Spleen (tissue), 11 donors: ENCODE data around the gene TMEM267. TPM values are rescaled to one million over a fixed set of nuclear protein-coding genes. Genes with fewer than 3 reads are reported as not detected.
"Not testable (repeated sequence)": the region's sequence is repeated elsewhere in the genome, so short reads cannot be mapped to it uniquely, and the experiment has no call there.

Source experiments
- DNase-seq: peaks from one replicate; pipeline ENCODE4 v3.0.0-alpha.2; 2020
- H3K27ac ChIP-seq, 8 donors: fragments of 200-600 bp; sonication (generic) in 7 of 8; 1 replicate in 4 of 8; 2 replicates in 4 of 8; pipeline versions ENCODE4 v1.5.0 to v1.8.0; 2016 to 2021; ENCODE audit warnings: inconsistent platforms in 4 of 8, mild to moderate bottlenecking in 4 of 8, moderate library complexity in 1 of 8
- H3K27me3 ChIP-seq, 7 donors: fragments of 200-600 bp; sonication (generic) in 6 of 7; replicated peaks in 1 of 7; 1 replicate in 4 of 7; 2 replicates in 3 of 7; pipeline versions ENCODE4 v1.5.0 to v1.8.0; 2016 to 2021; ENCODE audit warnings: inconsistent platforms in 3 of 7, mild to moderate bottlenecking in 1 of 7
- H3K36me3 ChIP-seq, 6 donors: fragments of 200-600 bp; sonication (generic) in 5 of 6; 1 replicate in 4 of 6; 2 replicates in 2 of 6; pipeline versions ENCODE4 v1.5.0 to v1.8.0; 2016 to 2021; ENCODE audit warnings: inconsistent platforms in 2 of 6
- H3K4me1 ChIP-seq, 6 donors: fragments of 200-600 bp; sonication (generic) in 5 of 6; 1 replicate in 3 of 6; 2 replicates in 3 of 6; pipeline versions ENCODE4 v1.5.0 to v1.8.0; 2016 to 2021; ENCODE audit warnings: inconsistent platforms in 3 of 6
- H3K4me3 ChIP-seq, 8 donors: fragments of 200-600 bp; sonication (generic) in 7 of 8; 1 replicate in 4 of 8; 2 replicates in 4 of 8; pipeline versions ENCODE4 v1.5.0 to v1.8.0; 2016 to 2021; ENCODE audit warnings: inconsistent platforms in 4 of 8, mild to moderate bottlenecking in 4 of 8, moderate library complexity in 2 of 8
- H3K9me3 ChIP-seq, 8 donors: fragments of 200-600 bp; sonication (generic) in 7 of 8; 1 replicate in 4 of 8; 2 replicates in 4 of 8; pipeline versions ENCODE4 v1.5.0 to v1.8.0; 2016 to 2021; ENCODE audit warnings: inconsistent platforms in 4 of 8
- POLR2A ChIP-seq, 3 donors: fragments of 450-650 bp; IDR thresholded peaks; one replicate each; pipeline ENCODE4 v1.5.1; 2017; ENCODE audit warnings: antibody characterized with exemption in 3 of 3, mild to moderate bottlenecking in 1 of 3
- POLR2AphosphoS5 ChIP-seq, 3 donors: sonication (generic); formaldehyde crosslinking; IDR thresholded peaks; one replicate each; pipeline ENCODE4 v1.5.1; 2017; ENCODE audit warnings: antibody characterized with exemption in 3 of 3
- WGBS, 5 donors: extraction: QIAGEN DNeasy Blood & Tissue Kit in 3 of 5; methylation state at CpG; one replicate each; pipeline versions ENCODE4 v1.1.5 to v1.1.7; 2013 to 2018; 5-methylcytosine and 5-hydroxymethylcytosine counted together
- intact Hi-C: fragments of 100-400 bp; cut with DNase I; formaldehyde crosslinking; loops from one replicate; pipeline ENCODE4 v1.15.0; 2023; ENCODE audit warnings: low total_unique reads
- polyA plus RNA-seq, 3 donors: library from polyadenylated mRNA; stranded (reverse); fragments of 200-250 nt; gene quantifications; one replicate each; pipeline ENCODE4 v1.2.1, GENCODE V29; 2013
- total RNA-seq, 7 donors: library from RNA; depleted of rRNA in 3 of 7; stranded (reverse); fragments of >200 nt in 3 of 7; fragmentation: NEBNext Ultra II Directional in 4 of 7; extraction: Animal tissue kit (Norgen Biotek cat#: 25700) in 4 of 7; gene quantifications; one replicate each; pipeline versions ENCODE4 v1.1.0 to v1.2.1, GENCODE V29; 2016 to 2021
- TF ChIP-seq, protein P1 (sequence below), 11 experiments: fragments of 200-600 bp in 7 of 11; fragments of 450-650 bp in 4 of 11; sonication (generic) in 4 of 11; IDR thresholded peaks in 8 of 11; conservative IDR thresholded peaks in 3 of 11; 1 replicate in 7 of 11; 2 replicates in 4 of 11; pipeline versions ENCODE4 v1.4.0 to v1.8.0; 2016 to 2021; ENCODE audit warnings: antibody characterized with exemption in 11 of 11, inconsistent platforms in 4 of 11, mild to moderate bottlenecking in 1 of 11
- donor health status: healthy with polysubstance abuse.
- donor health status: DM: no; HTN: no; CAD: no; lungs with moderate emphysema.
- donor health status: DM: no; HTN: no; CAD: no.
- donor health status: Bipolar disorder and iron deficiency.
- donor health status: healthy.
- donor health status: DM: no; HTN: no; CAD: no.
- donor health status: DM: yes; HTN: yes; CAD: no.

Gene TMEM267
- total and polyA plus RNA-seq, 10 donors = 9.2 to 18.0 (median 11.2) TPM

DNA sequence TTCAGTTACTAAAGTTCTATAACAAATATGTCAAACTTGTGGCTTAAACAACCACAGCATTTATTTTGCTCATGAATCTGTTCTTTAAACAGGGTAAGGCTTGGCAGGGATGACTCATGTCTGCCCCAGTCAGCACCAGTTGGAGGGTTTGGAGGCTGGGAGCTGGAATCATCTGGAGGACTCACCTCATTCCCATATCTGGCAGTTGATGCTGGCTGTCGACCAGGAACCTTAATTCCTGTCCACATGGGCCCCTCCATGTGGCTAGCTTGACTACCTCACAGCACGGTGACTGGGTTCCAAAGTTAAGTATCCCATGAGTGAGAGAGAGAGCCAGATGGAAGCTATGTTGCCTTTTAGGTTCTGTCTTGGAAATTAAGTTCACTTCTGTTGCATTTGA is 57.7 kb downstream of the TMEM267 start:
- H3K27ac ChIP-seq = no peak overlapping the region
- H3K9me3 ChIP-seq = no peaks in the 10 kb centered on the region
- H3K4me3 ChIP-seq = no peak overlapping the region
- 63 to 94% (median 79%) methylated on average over 2 of the region's 2 CpGs for WGBS, 5 donors
- H3K27me3 ChIP-seq = no peaks in the 10 kb centered on the region
- TF ChIP-seq, protein P1, sequence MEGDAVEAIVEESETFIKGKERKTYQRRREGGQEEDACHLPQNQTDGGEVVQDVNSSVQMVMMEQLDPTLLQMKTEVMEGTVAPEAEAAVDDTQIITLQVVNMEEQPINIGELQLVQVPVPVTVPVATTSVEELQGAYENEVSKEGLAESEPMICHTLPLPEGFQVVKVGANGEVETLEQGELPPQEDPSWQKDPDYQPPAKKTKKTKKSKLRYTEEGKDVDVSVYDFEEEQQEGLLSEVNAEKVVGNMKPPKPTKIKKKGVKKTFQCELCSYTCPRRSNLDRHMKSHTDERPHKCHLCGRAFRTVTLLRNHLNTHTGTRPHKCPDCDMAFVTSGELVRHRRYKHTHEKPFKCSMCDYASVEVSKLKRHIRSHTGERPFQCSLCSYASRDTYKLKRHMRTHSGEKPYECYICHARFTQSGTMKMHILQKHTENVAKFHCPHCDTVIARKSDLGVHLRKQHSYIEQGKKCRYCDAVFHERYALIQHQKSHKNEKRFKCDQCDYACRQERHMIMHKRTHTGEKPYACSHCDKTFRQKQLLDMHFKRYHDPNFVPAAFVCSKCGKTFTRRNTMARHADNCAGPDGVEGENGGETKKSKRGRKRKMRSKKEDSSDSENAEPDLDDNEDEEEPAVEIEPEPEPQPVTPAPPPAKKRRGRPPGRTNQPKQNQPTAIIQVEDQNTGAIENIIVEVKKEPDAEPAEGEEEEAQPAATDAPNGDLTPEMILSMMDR (IDR thresholded peaks at IDR 0.05 in 8 of 11, conservative IDR thresholded peaks at IDR 0.05 in 3 of 11) = no peak
- TF ChIP-seq POLR2A (IDR thresholded peaks at IDR 0.05) = no peak
- no peak for TF ChIP-seq POLR2AphosphoS5 (IDR thresholded peaks at IDR 0.05)
- H3K36me3 ChIP-seq = no peaks in the 10 kb centered on the region
- intact Hi-C loops = no loop called here
- no peak for DNase-seq
- no peaks in the 10 kb centered on the region for H3K4me1 ChIP-seq

DNA sequence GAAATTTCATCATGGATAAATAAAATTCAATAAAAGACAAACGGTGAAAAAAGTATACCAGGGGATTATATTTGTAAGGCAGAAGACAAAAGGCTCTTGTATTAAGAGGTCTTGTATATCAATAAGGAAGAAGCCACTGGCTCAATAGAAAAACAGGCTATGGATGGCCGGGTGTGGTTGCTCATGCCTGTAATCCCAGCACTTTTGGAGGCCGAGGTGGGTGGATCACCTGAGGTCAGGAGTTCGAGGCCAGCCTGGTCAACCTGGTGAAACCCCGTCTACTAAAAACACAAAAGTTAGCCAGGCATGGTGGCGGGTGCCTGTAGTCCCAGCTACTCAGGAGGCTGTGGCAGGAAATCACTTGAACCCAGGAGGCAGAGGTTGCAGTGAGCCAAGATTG is 60.6 kb downstream of the TMEM267 start:
- H3K27me3 ChIP-seq, H3K4me1 ChIP-seq, H3K27ac ChIP-seq, H3K36me3 ChIP-seq, DNase-seq, H3K9me3 ChIP-seq, H3K4me3 ChIP-seq, intact Hi-C loops: not testable (repeated sequence)
- 77 to 87% (median 83%) methylated on average over 6 of the region's 6 CpGs for WGBS, 5 donors

DNA sequence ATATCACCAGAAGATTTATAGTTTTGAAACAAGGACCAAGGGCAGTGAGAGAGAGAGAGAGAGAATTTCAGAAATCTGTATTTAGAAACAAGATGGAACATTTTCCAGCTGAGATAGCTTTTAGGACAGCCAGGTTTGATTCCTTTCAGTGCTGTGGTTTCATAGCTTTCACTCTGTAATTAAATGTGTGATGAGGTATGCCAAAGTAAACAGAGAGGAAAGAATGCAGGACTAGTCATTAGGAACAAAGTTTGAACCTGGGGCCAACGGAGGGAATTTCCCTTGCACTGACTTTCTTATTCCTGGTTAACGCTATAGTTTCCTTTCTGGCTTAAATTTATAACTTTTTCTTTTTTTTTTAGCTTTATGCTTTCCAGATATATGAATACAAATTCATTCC is 61.5 kb downstream of the TMEM267 start:
- DNase-seq = no peak
- TF ChIP-seq POLR2A (IDR thresholded peaks at IDR 0.05) (no peak), POLR2AphosphoS5 (IDR thresholded peaks at IDR 0.05) (no peak)
- TF ChIP-seq, protein P1 (IDR thresholded peaks at IDR 0.05 in 8 of 11, conservative IDR thresholded peaks at IDR 0.05 in 3 of 11) = no peak

DNA sequence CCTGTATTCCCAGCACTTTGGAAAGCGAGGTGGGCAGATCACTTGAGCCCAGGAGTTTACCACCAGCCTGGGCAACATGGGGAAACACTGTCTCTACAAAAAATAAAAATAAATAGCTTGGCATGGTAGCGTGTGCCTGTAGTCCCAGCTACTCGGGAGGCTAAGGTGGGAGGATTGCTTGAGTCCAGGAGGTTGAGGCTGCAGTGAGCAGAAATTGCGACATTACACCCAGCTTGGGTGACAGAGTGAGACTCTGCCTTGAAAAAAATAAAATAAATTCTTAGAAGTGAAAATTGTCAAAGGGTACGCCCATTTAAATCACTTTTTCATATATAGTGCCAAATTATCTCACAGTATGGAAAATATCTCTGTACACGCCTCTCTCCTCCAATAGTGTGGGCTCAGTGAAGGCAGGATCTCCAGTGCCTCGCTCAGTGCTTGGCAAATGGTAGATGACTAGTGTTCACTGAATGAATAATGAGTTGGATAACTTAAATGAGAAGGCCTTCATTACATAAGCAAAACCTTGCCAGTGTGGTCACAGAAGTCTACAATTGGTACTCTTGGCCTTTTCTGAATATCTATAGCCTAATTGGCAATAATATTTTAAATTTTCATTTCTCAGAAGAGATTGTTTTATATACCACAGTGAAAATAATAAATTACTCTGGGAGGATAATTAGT is 62.1 kb downstream of the TMEM267 start:
- no peak overlapping the region for H3K4me3 ChIP-seq
- WGBS, 5 donors = 85 to 95% (median 93%) methylated on average over 7 of the region's 7 CpGs
- no peaks in the 10 kb centered on the region for H3K4me1 ChIP-seq
- no peaks in the 10 kb centered on the region for H3K9me3 ChIP-seq
- intact Hi-C loops = no loop called here
- H3K27me3 ChIP-seq = no peaks in the 10 kb centered on the region
- H3K36me3 ChIP-seq = no peaks in the 10 kb centered on the region
- H3K27ac ChIP-seq = no peak overlapping the region
- DNase-seq = no peak
- TF ChIP-seq, protein P1 (IDR thresholded peaks at IDR 0.05 in 8 of 11, conservative IDR thresholded peaks at IDR 0.05 in 3 of 11) = no peak
- TF ChIP-seq POLR2AphosphoS5 (IDR thresholded peaks at IDR 0.05) (no peak), POLR2A (IDR thresholded peaks at IDR 0.05) (no peak)

More for the DNA sequence above, 61.5 kb downstream of the TMEM267 start:
- no peak overlapping the region for H3K27ac ChIP-seq
- no peaks in the 10 kb centered on the region for H3K4me1 ChIP-seq
- intact Hi-C loops = no loop called here
- no peaks in the 10 kb centered on the region for H3K36me3 ChIP-seq
- H3K27me3 ChIP-seq = no peaks in the 10 kb centered on the region
- no peak overlapping the region for H3K4me3 ChIP-seq
- no peaks in the 10 kb centered on the region for H3K9me3 ChIP-seq
- 67 to 82% (median 79%) methylated on average over 2 of the region's 2 CpGs for WGBS, 5 donors
